BJ (cell line): Measurements from ENCODE around the gene FBXW9. TPM values are rescaled to one million over a fixed set of nuclear protein-coding genes. Genes with fewer than 3 reads are reported as not detected.

ENCODE experiments used
- CTCF ChIA-PET: fragments of 350-600 bp; formaldehyde crosslinking; extraction: SDS; loops from one replicate; lab custom pipeline; 2021; ENCODE audit warnings: antibody characterized with exemption, inconsistent platforms; lab: Yijun Ruan, JAX
- POLR2A ChIA-PET: fragments of 300-600 bp; sonication (Branson Sonifier 250); formaldehyde crosslinking; extraction: SDS; loops from one replicate; lab custom pipeline; 2021; ENCODE audit warnings: antibody characterized with exemption; lab: Charles Lee
- DNase-seq: peaks from one replicate; pipeline ENCODE4 v3.0.0-alpha.2; 2011; ENCODE audit warnings: low read depth
- H3K27me3 ChIP-seq: 2 replicates; pipeline ENCODE4 v1.6.0; 2011; ENCODE audit warnings: low read length; ENCODE audit not compliant: control insufficient read depth, insufficient read depth
- H3K36me3 ChIP-seq: 2 replicates; pipeline ENCODE4 v1.5.1; 2011; ENCODE audit warnings: low read length; ENCODE audit not compliant: control insufficient read depth, insufficient read depth
- H3K4me3 ChIP-seq: 2 replicates; pipeline ENCODE4 v1.5.1; 2011; ENCODE audit warnings: low read depth, mild to moderate bottlenecking, control low read depth, low read length
- CTCF ChIP-seq: IDR thresholded peaks from 2 replicates; pipeline ENCODE4 v1.5.1; 2011; ENCODE audit warnings: low read depth, mild to moderate bottlenecking, control low read depth, inconsistent platforms, low read length, moderate library complexity; ENCODE audit not compliant: insufficient read depth
- polyA plus RNA-seq: library from polyadenylated mRNA; depleted of rRNA; stranded (reverse); fragments of >200 nt; gene quantifications from 2 replicates; pipeline ENCODE4 v1.2.3, GENCODE V29; 2011

FBXW9 gene
- polyA plus RNA-seq, 1 experiment, result 13.6 TPM

GRCh38 chr19:12667731-12668302, 28.6 kb downstream of the FBXW9 start:
- H3K36me3 ChIP-seq, result peaks cover 12% of the 10 kb centered on the region
- DNase-seq, result no peak
- no peaks in the 10 kb centered on the region for H3K27me3 ChIP-seq
- TF ChIP-seq CTCF, result no peak
- ChIA-PET CTCF (interaction anchor here (1.0 to 2.4 kb wide), 5 partner anchors 9 to 104 kb away, joined by 3 to 13 read pairs (median 3); no protein-coding TSS in a partner anchor), POLR2A (no interaction called here)
- no peak overlapping the region; the same call in 1 of the 2 replicates for H3K4me3 ChIP-seq

- Histone ChIP-seq H3K27me3 (no peaks in the 10 kb centered on the region), H3K4me3 (peak within 1 kb of the TSS; percentile 71), H3K36me3 (peaks cover 11% of the 10 kb centered on the region)
- no peak for TF ChIP-seq CTCF
- no peak for DNase-seq
- ChIA-PET POLR2A (no interaction called here), CTCF (interaction anchor here (1.0 to 1.3 kb wide), 4 partner anchors 9 to 103 kb away, joined by 3 to 5 read pairs (median 4); no protein-coding TSS in a partner anchor)
Measured at GRCh38 chr19:12666265-12667048, 30.0 kb downstream of the FBXW9 start, which contains the start of the genes MAN2B1 and WDR83. MAN2B1 (minus strand) TSS chr19:12666742; CDS start chr19:12666701, 41 bp downstream. WDR83 (plus strand) TSS chr19:12666807; CDS start chr19:12669791, 2,984 bp downstream.

GRCh38 chr19:12665671-12666264, 30.7 kb downstream of the FBXW9 start:
- no peak for TF ChIP-seq CTCF
- CTCF ChIA-PET, result interaction anchor here (1.0 to 1.3 kb wide), 3 partner anchors 10 to 102 kb away, joined by 3 to 5 read pairs (median 4); no protein-coding TSS in a partner anchor
- Histone ChIP-seq H3K36me3 (peaks cover 15% of the 10 kb centered on the region), H3K4me3 (peak overlapping the region; percentile 71), H3K27me3 (no peaks in the 10 kb centered on the region)
- POLR2A ChIA-PET, result no interaction called here
- DNase-seq, result no peak

- CTCF ChIA-PET, result interaction anchor here (1.3 kb wide), 1 partner anchor 14 kb away, joined by 3 read pairs; no protein-coding TSS in a partner anchor
- H3K36me3 ChIP-seq, result peaks cover 14% of the 10 kb centered on the region
- POLR2A ChIA-PET, result no interaction called here
- no peaks in the 10 kb centered on the region for H3K27me3 ChIP-seq
- no peak overlapping the region for H3K4me3 ChIP-seq
- no peak for TF ChIP-seq CTCF
- DNase-seq, result no peak
Measured at GRCh38 chr19:12665281-12665573, 31.2 kb downstream of the FBXW9 start.
